Islet of Langerhans (tissue), 1 donor: ENCODE results near the gene EQTN.

Experiments used
- FAIRE-seq: peaks from one replicate; lab custom pipeline; 2011; peaks lifted over from hg19 to GRCh38; lab: Jason Lieb, UNC

Gene EQTN

DNA sequence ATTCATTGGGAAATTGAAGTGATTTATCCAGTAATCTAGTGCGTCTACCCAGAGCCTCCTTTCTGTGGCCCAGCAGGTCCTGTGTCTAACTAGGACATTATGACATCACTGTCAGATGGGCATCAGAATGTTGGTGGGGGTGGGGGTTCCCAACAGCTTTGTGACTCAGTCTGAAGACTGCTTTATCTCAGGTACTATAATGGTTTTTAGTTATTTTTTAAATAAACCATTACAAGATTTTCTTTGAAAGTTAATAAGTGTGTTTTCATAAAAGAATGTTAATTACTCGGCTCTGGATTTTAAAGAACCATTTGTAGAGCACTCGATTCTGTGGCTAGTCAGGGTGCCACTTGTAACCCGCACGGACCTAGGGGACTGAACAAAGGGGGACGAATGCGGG lies at the start of gene EQTN:
Gene EQTN, minus strand, starts transcription at position 101 of the 400 bp plus-strand sequence. Its CDS starts 95 bp downstream, at position 6.
- FAIRE-seq: no peak

DNA sequence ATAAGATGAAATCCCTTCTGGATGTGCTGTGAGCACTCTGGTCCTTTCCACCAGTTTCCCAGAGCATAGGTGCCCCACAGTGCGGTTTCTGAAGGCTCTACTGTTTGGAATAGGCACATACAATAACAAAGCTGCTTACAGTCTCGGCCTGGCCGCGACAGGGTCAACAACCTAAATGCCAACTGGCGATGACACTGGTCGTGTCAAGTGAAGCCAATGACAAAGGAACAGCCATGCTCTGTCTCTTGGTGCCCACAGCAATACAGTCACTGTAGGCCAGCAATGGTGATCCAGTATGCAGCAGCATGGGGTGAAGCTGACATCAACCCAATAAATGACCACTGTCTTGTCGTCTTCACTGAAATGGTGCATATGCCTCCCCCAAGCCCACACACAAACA lies 47.8 kb upstream of the EQTN start:
- no peak for FAIRE-seq

DNA sequence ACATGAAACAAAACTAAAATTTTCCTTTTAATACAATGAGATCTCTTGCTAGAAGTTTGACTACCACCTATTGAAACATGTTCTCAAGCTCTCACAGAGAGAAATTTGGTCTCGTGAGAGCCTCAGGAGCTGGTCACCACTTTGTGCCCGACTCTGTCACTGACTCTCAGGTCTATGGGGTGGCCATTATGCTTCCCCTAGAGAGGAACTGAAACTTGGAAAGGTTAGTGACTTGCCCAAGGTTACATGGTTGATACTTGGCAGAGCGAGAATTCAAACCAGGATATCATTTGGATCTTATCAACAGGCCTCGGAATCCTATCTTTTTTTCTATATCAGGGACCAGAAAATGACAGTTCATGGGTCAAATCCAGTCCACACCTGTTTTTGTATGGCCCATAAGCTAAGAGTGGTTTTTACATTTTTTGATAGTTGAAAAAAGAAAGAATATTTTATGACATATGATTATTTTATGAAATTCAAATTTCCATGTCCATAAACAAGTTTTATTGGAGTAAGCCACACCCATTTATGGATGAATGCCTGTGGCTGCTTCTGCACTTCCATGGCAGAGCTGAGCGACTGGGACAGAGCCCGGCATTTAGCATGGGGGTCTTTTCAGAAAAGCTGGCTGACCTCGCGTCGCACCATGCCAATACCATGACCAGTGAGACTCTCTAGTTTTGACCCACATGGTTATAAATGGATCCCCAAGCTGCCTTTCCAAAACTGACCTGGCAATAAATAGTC lies 44.8 kb upstream of the EQTN start:
- FAIRE-seq: no peak

DNA sequence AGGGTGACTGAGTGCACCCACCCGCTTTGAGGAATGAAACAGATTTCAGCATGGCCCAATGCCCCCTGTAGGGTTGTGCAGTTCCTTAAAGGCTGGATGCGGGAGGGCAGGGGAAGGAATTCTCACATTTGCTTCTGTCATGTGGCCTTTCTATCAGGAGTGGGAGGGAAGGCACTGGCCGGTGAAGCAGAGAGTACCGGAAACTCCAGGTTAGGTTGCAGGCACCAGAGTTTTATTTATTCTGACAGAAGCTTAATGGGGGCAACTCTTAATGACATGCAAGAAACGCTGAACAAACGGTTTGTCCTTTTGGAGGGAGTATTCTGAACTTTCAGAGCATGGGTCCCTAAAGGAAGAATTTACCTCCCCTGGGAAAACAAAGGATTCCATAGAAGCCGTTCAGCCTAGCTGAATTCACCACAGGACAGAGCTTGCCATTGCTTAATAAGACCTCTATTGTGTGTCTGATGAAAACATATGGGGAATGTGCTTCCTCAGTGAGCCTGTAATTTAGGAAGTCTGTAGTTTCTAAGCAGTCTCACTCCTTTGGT lies 44.1 kb upstream of the EQTN start:
- FAIRE-seq: no peak

DNA sequence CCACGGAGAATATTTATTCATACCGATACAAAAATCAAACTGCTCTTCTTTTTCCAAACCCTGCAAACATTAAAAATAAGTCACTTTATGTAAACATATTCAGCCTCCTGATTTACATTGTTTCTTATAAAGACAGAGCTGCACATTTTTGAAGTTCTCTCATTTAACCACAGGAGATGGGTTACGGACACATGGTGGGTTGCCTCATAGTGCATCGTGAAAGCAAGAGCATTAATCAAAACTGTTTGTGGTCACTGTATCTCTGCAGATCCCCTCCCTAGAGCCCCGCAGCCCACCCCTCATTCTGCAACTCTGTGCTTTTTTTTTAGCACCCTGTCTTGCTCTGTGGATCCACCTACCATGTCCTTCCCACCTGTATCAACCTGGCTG lies 43.3 kb upstream of the EQTN start:
- FAIRE-seq: no peak

DNA sequence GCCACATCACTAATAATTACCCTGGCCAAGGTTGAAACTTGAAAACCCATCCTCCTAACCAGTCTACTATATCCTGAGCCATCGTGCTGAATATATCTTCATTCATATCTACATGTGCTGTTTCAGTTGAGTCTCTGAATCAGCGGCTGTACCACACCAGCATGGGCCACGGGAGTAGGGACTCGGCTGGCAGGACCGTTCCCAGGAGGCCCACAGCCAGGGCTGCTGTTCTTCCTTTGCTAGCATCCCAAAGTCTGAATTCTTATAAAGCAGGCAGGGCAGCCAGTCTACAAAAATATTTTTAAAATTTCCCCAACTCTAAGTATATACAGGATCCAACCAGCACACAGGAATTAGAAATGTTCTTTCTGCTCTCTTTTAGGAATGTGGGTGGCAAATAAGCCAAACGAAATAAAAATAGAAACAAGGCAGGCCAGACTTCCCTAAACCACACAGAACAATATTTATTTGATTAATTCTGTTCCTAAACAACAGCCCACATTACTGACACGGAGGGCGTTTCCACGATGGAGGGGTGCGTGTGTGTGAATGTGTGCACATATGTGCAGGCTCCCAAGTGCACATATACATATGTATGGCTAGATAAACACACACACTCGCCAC lies 42.8 kb upstream of the EQTN start:
- no peak for FAIRE-seq

DNA sequence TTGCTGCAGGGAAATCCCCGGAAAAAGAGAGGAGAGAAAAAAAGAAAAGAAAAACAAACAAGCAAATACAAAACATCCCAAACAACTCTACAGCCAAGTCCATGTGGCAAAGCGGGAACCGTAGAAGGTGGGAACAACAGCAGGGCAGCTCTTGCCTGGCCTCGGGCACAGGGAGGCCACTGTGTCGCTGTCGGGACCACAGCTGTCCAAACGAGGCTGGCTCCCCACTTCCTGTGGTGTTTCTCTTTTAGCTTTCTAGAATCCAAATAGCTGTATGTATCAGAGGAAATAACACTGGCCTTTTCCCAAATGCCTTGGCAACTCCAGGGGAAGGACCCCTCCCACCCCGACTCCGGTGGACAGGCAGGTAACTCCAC lies 41.6 kb upstream of the EQTN start:
- FAIRE-seq: no peak

DNA sequence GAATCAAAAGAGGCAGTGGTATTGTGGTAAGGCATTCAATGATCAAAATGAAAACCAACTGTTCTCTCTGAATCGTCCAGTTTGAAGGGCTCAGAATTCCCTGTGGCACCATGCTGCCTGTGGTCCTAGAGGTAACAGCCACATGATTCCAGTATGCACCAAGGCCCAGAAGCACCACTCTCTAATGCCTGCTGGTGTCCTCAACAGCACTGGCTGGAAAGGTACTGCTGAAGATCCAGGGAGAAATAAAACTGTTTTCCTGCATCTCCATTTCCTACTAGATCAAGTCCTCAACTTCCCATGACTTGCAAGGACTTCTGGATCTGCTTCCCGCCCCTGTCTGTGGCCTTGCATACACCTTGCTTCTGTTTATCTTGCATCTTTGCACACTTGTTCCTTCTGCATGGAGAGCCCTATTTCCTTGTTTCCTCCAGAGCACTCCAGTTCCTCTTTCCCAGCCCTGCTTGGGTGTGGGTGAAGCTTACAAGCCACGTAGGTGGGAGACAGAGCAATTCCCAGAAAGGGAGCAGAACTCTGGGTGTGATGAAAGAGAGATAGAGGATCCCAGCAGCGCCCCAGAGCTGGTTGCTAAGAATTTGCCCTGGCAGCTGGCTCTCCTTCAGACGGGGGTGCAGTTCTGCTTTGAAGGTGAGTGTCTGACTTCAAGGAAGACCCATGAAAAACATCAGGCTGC lies 41.0 kb upstream of the EQTN start:
- FAIRE-seq: no peak

DNA sequence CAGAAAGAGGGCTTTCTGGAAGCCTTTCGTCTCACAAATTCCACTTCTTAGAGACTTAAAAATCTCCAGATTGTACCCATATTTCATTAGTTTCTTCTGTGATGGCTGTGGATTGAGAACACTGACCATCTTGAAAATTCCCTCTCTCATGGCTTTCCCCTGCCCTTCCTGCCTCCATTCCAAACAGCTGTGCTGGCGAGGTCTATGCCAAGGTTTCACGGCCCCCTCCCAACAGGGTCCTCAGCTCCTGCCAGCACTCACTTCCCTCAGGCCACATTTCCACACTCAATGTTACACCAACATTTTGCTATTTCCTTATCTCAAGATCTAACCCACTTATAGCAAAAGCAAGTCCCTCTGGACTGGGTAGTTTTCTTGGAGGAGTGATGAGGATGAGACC lies 40.3 kb upstream of the EQTN start:
- no peak for FAIRE-seq

DNA sequence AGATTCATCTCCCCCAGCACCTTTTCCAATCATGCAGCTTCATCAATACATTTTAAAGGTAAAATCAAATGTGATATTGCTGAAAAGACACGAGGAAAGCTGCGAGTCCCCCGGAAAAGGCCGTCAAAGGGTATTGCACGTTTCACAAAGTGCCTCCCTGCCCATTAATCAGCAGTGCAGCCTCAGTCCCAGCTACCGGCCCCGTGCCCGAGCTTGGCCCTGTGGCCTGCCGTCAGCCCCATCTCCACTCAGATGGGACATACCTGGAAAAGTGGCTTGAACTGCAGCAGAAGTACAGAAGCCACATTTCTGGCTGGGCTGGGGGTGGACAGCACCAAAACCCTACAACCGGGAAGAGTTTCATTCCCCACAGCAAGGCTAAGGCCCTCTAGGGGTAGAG lies 39.9 kb upstream of the EQTN start:
- FAIRE-seq: no peak

DNA sequence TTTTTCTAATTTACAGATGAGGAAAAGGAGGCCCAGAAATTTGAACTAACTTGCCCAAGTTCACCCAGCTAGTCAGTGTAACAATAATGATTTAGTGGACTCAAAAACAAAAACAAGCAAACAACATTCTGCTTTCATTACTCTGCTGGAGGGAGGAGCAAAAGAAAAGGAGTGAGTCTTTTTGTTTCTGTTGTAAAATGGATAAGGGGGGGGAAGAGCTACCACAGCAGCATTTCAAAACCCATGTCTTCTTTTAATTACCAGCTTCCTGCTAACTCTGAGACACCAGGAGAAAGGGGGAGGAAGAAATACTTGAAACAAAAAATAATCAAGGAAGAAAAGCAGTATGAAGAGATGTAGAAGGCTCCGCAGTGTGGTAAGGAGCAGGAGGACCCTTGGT lies 39.2 kb upstream of the EQTN start:
- FAIRE-seq: no peak

DNA sequence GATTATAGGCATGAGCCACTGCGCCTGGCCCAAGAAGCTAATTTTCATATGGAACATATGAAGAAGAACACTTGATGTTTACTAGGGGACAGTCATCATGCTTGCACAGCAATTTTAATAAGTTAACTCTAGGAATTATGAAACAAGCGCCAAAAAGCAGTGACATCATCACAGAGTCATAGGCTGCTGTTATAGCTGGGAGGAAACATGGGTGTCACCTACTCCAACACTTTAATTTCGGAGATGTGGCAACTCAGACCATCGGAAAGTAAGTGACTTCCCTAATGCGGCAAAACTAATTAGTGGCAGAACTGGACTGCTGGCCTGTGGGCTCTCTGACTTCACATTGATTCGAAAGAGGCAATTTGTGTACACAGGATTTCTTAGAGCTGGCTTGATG lies 38.1 kb upstream of the EQTN start:
- FAIRE-seq: no peak

DNA sequence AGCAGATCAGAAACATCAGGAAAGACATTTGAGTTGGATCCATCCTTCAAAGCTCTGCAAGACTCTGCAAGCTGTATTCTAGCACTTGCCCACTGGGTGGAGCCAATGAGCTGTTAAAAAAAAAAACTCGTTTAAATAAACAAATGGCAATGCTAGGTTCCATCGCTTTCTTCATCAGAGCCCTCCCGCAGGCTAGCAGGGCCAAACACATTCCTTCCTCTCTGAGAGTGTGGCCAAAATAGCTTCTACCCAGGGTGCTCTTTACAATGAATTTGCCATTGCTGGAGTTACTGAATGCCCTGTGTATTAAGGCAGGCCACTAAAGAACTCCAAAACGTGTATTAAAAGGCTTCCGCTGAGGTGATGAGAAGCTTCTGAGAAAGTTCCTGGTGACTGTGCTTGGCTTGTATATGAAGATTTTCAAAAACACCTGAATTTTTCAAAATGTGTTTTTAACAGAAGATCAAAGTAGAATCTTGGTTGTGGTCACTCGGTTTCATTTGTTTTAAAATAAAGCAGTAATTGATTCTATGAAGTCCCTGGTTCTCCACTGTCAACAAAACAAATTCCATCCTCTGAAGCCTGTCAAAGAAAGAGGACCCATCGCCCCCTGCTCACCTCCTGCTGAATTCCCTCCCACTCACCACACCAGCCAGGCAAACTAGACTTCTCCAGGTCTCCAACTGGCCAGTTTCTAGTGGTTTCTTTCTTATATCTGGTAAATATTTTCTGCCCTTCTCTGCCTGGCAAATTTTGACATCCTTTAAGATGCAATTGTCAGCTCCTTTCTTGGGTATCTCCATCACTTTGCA lies 36.5 kb upstream of the EQTN start:
- peak; percentile 98 for FAIRE-seq

DNA sequence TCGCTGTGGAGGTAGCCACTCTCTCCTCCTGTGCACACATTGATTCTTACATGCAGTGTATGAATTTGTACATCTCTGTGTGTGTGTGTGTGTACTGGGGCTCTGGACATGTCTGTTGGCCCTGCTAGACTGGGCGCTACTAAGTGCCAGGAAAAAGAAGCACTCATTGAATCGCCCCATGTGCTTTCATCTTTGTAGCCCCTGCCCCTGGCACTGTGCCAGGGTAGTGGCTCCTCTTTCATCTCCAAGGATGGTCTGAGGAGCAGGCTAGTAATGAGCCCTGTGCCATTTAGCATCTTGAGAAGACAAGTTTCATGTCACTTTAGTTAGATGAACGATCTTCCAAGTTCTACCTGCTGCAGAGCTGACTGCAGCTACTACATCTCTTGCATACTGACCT lies 34.4 kb upstream of the EQTN start:
- FAIRE-seq: no peak

DNA sequence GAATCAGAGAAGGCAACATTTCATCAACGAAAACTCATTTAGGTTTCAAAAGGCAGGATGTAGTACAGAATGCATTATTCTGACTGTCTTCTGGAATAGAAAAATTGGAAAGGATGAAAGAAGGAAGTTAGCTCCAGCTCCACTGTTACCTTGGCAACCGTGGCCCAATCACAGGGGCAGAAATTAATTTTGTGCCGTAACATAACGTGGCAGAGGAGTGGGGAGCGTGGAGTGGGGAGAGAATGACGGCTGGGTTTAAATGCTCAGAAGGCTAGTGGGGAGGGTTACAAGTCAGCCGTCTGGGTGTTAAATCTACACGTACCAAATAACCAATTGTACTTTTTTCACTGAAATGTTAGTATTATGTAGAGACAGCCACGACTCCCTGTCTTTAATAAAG lies 32.3 kb upstream of the EQTN start:
- FAIRE-seq: no peak

DNA sequence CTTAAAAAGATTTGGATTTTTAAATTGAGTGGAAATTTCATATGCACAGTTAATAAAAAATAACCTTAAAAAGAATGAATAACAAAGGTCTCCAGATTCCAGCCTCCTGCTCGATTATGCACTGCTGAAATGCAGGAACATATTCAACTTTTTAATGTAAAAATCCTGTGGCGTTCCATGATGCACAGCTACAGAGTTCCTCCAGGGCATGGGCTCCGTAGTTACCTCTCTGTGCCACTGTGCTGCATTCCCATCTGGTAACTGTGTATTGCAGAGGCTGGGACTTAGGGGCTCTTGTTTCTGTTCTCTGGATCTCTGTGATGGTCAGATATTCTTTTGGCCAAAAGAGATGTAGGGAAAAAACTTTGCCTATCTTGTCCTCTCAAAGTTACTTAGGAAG lies 31.5 kb upstream of the EQTN start:
- FAIRE-seq: no peak

DNA sequence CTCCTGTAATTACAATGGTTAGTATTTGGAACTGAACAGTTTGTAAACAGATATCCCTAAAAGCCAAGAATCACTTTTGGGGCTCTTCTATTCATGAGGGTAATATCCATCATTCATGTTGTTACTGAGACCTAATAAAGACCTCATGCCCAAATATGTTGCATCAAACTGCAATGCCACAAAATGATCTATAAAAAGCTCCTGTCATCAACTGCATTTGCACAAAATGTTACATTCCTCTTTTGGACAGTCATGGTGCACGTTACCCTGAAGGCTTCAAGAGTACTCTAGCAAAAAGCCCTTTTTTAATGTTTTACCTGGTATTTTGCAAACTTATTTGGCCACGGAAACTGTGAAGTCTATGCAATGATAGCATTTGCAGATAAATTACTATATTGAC lies 14.2 kb upstream of the EQTN start:
- FAIRE-seq: no peak

DNA sequence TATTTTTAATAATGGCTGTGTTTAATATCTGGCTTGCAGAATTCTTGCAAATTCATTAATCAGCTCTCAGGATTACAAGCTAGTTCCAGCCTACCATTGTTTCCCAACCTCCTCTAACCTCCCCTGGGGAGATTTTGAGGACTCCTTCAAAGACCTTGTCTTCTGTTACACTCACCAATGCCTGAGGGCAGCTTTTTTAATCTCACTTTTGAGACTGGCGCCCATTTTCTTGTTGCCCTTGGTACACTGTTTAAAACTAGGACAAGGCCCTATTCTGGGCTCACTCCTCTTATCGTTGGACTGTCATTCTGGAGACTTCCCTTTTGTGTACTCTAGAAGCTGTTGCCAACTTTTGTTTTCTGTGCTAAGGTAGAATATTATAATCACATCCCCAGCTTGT lies 13.6 kb upstream of the EQTN start:
- no peak for FAIRE-seq

DNA sequence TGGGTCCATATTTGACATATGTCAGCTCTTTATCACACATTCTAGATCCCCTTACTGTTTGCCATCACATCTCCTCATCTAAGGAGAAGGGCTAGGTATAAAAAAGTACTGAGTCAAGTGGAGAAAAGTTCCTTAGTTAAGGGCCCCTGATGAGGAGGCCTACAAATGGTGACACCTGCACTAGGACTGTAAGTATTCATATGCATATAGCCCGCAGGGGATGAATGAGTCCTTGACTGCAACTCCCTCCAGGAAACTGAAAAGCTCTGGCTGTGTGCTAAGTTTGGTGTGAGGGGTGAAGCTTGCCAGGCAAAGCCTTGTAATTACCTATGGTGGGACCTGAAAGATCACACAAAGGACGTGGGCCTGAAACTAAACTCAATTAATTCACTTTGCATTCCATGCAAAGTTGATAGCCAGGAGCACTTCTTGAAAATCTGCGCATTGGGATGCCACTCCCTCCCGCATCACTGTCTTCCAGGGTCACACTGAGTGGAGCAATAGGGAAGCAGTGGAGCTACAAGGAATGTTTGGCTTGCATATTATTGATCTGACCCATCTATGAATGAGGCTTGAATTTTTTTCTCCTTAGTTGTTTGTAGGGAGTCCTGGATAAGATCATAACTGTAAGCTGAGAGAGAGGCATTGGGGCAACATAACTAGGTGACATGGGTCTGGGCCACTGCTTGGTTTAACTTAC lies 11.9 kb upstream of the EQTN start:
- no peak for FAIRE-seq

DNA sequence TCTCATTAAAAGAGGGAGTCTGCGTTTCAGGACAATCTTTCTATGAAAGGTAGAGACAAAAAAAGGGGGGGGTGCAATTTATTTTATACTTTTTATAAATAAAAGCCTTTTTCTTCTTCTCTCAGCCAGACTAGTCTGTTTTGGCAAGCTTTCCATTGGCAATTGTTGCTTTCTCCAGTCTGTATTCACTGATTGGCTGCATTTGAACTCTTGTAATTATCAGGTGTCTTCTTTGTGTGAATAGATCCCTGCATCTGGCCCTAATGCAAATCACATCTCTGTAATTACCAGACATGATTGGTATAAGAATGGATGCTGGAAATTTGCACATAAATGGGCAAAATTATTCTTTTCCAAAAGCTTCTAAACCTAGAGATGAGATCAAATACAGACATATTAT lies 7.6 kb upstream of the EQTN start:
- no peak for FAIRE-seq

DNA sequence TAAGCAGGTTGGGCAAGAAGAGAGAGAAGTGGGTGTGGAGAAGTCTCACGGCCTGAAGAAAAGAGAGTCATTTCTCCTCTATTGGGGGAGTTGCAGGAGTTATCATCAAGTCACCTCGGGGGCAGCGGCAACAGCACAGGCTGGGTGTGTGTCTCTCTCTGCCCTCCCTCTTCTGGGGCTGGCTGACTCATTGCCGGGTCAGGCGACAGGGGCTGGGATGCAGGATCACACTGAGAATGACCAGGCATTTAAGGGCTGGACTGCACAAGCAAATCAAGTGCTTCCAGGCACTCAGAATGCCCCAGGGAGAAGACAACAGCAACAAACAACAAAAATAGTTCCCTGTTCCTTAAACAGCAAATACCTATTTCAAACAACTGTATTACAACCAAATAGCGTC lies 6.3 kb upstream of the EQTN start:
- no peak for FAIRE-seq

DNA sequence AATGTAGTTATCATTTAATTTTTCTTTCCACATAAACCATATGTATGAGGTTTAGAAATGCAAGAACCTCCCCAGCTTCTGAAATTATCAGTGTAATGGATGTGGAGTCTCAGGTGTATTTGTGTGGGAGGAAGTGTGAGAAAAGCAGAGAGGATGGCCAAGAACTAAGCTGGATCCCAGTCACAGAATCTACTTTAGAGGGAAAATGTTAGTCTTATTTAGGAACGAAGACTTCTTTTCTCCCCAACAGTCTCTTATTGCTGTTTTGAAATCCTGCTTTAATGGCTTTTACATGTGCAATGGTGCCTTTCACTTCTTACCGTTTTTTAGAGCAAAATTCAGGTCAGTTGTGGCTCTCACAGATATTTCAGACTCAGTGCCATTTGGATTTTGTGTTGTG lies 3.0 kb downstream of the EQTN start:
- no peak for FAIRE-seq
